GM18519 (cell line): ENCODE data around the gene TDP2.

ENCODE experiments used
- ATAC-seq: cut with Tn5 transposase; IDR thresholded peaks from one replicate; pipeline ENCODE4 v1.9.1; 2021; ENCODE audit warnings: mild to moderate bottlenecking, moderate library complexity; ENCODE audit not compliant: unreplicated experiment, low FRiP score

The TDP2 gene

GRCh38 chr6:24607310-24608105 lies 59.2 kb downstream of the TDP2 start:
- no peak for ATAC-seq

- no peak for ATAC-seq
These were observed 60.3 kb downstream of the TDP2 start for GRCh38 chr6:24606200-24606930.

- no peak for ATAC-seq
These were observed 63.5 kb downstream of the TDP2 start for GRCh38 chr6:24603241-24603640.

GRCh38 chr6:24600903-24601302 lies 65.8 kb downstream of the TDP2 start:
- ATAC-seq: no peak
